H1 (cell line): ENCODE results near the gene RANBP17. TPM values are rescaled to one million over a fixed set of nuclear protein-coding genes. Genes with fewer than 3 reads are reported as not detected.
A peak's percentile ranks its signal among the peaks of the same experiment; 100 is the strongest.

ENCODE experiments used
- CTCF ChIA-PET: fragments of 300-600 bp; sonication (Branson Sonifier 250); formaldehyde crosslinking; loops from one replicate; lab custom pipeline; 2021; ENCODE audit not compliant: partially characterized antibody; lab: Charles Lee
- POLR2A ChIA-PET: fragments of 300-600 bp; sonication (Branson Sonifier 250); formaldehyde crosslinking; loops from one replicate; lab custom pipeline; 2021; ENCODE audit warnings: inconsistent platforms; ENCODE audit not compliant: partially characterized antibody; lab: Charles Lee
- DNase-seq, 2 experiments: peaks; one replicate each; pipeline versions ENCODE4 v3.0.0 to v3.0.0-alpha.2; 2010 to 2022; ENCODE audit warnings: low spot score in 2 of 2, low read depth in 1 of 2, mixed read lengths in 1 of 2
- FAIRE-seq: peaks from 2 replicates; lab custom pipeline; 2011; peaks lifted over from hg19 to GRCh38; lab: Jason Lieb, UNC
- H2AFZ ChIP-seq: 2 replicates; pipeline ENCODE4 v1.8.1; 2012; ENCODE audit warnings: low read length, inconsistent platforms
- H2AK5ac ChIP-seq: 2 replicates; pipeline ENCODE4 v1.6.1; 2013; ENCODE audit warnings: low read depth, low read length
- H2BK120ac ChIP-seq: replicated peaks from 2 replicates; pipeline ENCODE3; 2013; ENCODE audit warnings: low read depth, low read length, inconsistent platforms
- H2BK12ac ChIP-seq: 2 replicates; pipeline ENCODE4 v1.6.1; 2013; ENCODE audit warnings: low read depth, low read length
- H2BK15ac ChIP-seq: 2 replicates; pipeline ENCODE4 v1.6.1; 2013; ENCODE audit warnings: low read length
- H2BK20ac ChIP-seq: 2 replicates; pipeline ENCODE4 v1.6.1; 2013; ENCODE audit warnings: low read length
- H2BK5ac ChIP-seq: 2 replicates; pipeline ENCODE4 v1.6.1; 2013; ENCODE audit warnings: low read depth, low read length
- H3K14ac ChIP-seq: 2 replicates; pipeline ENCODE4 v1.6.1; 2013; ENCODE audit warnings: inconsistent platforms; ENCODE audit not compliant: insufficient read length
- H3K18ac ChIP-seq: 2 replicates; pipeline ENCODE4 v1.6.1; 2013; ENCODE audit warnings: low read length; ENCODE audit errors: extremely low read depth
- H3K23ac ChIP-seq: 2 replicates; pipeline ENCODE4 v1.6.1; 2013; ENCODE audit warnings: inconsistent platforms; ENCODE audit not compliant: insufficient read length
- H3K23me2 ChIP-seq: 2 replicates; pipeline ENCODE4 v1.6.1; 2013; ENCODE audit warnings: low read depth, low read length
- H3K27ac ChIP-seq: 2 replicates; pipeline ENCODE4 v1.6.1; 2011; ENCODE audit warnings: low read depth, low read length, inconsistent platforms
- H3K27me3 ChIP-seq, 4 experiments: replicated peaks in 1 of 4; 1 replicate in 1 of 4; 2 replicates in 3 of 4; pipeline versions ENCODE4 v1.6.1 to v1.8.1; 2011 to 2013; ENCODE audit warnings: low read length in 3 of 4, mild to moderate bottlenecking in 3 of 4, inconsistent platforms in 2 of 4, mixed read lengths in 2 of 4, moderate library complexity in 1 of 4; ENCODE audit not compliant: control insufficient read depth in 3 of 4, insufficient read depth in 3 of 4; ENCODE audit errors: extremely low read depth in 1 of 4
- H3K36me3 ChIP-seq, 4 experiments: 2 replicates each; pipeline versions ENCODE4 v1.6.1 to v1.8.1; 2011 to 2013; ENCODE audit warnings: mild to moderate bottlenecking in 4 of 4, low read length in 3 of 4, moderate library complexity in 2 of 4, control low read depth in 1 of 4, inconsistent platforms in 1 of 4; ENCODE audit not compliant: insufficient read depth in 4 of 4, control insufficient read depth in 2 of 4
- H3K4ac ChIP-seq: replicated peaks from 2 replicates; pipeline ENCODE3; 2013; ENCODE audit warnings: low read length, low read depth, mixed read lengths, inconsistent platforms; ENCODE audit not compliant: insufficient read length
- H3K4me1 ChIP-seq, 4 experiments: replicated peaks in 1 of 4; 1 replicate in 1 of 4; 2 replicates in 3 of 4; pipeline versions ENCODE4 v1.6.1 to v1.8.1; 2011 to 2013; ENCODE audit warnings: low read length in 3 of 4, inconsistent platforms in 2 of 4, mixed read lengths in 1 of 4; ENCODE audit not compliant: insufficient read depth in 4 of 4, control insufficient read depth in 3 of 4
- H3K4me2 ChIP-seq, 2 experiments: 2 replicates each; pipeline versions ENCODE4 v1.6.1 to v1.8.1; 2011 to 2013; ENCODE audit warnings: low read depth in 2 of 2, low read length in 2 of 2, control low read depth in 1 of 2, inconsistent platforms in 1 of 2, mild to moderate bottlenecking in 1 of 2; ENCODE audit not compliant: insufficient read depth in 1 of 2
- H3K4me3 ChIP-seq, 4 experiments: fragments of 200-600, 300-600 bp in 1 of 4; sonication (generic), shearing (Covaris generic), sonication (Bioruptor Twin) in 1 of 4; 2 replicates each; pipeline versions ENCODE4 v1.5.1 to v1.8.1; 2011 to 2016; ENCODE audit warnings: low read length in 4 of 4, low read depth in 3 of 4, control low read depth in 2 of 4, inconsistent platforms in 2 of 4, mild to moderate bottlenecking in 2 of 4, mixed read lengths in 1 of 4, moderate library complexity in 1 of 4; ENCODE audit not compliant: insufficient read depth in 2 of 4; ENCODE audit errors: extremely low read depth in 1 of 4
- H3K56ac ChIP-seq: replicated peaks from 2 replicates; pipeline ENCODE3; 2013; ENCODE audit warnings: low read depth, mild to moderate bottlenecking, mixed read lengths, low read length, inconsistent platforms; ENCODE audit not compliant: insufficient read length
- H3K79me1 ChIP-seq: 2 replicates; pipeline ENCODE4 v1.6.1; 2013; ENCODE audit warnings: low read depth, low read length, control low read depth
- H3K79me2 ChIP-seq, 2 experiments: 2 replicates each; pipeline versions ENCODE4 v1.6.1 to v1.8.1; 2012 to 2013; ENCODE audit warnings: low read length in 2 of 2, mild to moderate bottlenecking in 2 of 2, inconsistent platforms in 1 of 2; ENCODE audit not compliant: insufficient read depth in 2 of 2, control insufficient read depth in 1 of 2
- H3K9ac ChIP-seq, 4 experiments: replicated peaks in 1 of 4; 1 replicate in 1 of 4; 2 replicates in 3 of 4; pipeline versions ENCODE4 v1.6.1 to v1.8.1; 2011 to 2013; ENCODE audit warnings: low read depth in 3 of 4, low read length in 3 of 4, control low read depth in 2 of 4, mild to moderate bottlenecking in 2 of 4, moderate library complexity in 2 of 4, inconsistent platforms in 1 of 4; ENCODE audit errors: extremely low read depth in 1 of 4
- H3K9me3 ChIP-seq, 2 experiments: 2 replicates each; pipeline versions ENCODE4 v1.6.1 to v1.8.1; 2012 to 2013; ENCODE audit warnings: mild to moderate bottlenecking in 2 of 2, moderate library complexity in 2 of 2, control low read depth in 1 of 2, inconsistent platforms in 1 of 2, low read depth in 1 of 2, low read length in 1 of 2, mixed read lengths in 1 of 2; ENCODE audit not compliant: insufficient read depth in 2 of 2
- H4K20me1 ChIP-seq, 2 experiments: replicated peaks in 1 of 2; 2 replicates each; pipeline versions ENCODE3 to v1.8.1; 2011 to 2013; ENCODE audit warnings: inconsistent platforms in 2 of 2, low read length in 2 of 2, mild to moderate bottlenecking in 1 of 2; ENCODE audit not compliant: insufficient read depth in 2 of 2, control insufficient read depth in 1 of 2
- H4K5ac ChIP-seq: 2 replicates; pipeline ENCODE4 v1.6.1; 2013; ENCODE audit warnings: low read length, low read depth, mixed read lengths, inconsistent platforms; ENCODE audit not compliant: insufficient read length
- H4K8ac ChIP-seq: 2 replicates; pipeline ENCODE4 v1.8.0; 2013; ENCODE audit warnings: mild to moderate bottlenecking, moderate library complexity, low read length, inconsistent platforms; ENCODE audit not compliant: insufficient read depth; ENCODE audit errors: extremely low read depth
- H4K91ac ChIP-seq: replicated peaks from 2 replicates; pipeline ENCODE3; 2013; ENCODE audit warnings: low read length, mixed read lengths, inconsistent platforms; ENCODE audit not compliant: insufficient read length
- CBX8 ChIP-seq: fragments of 300-800, 300-1000 bp; sonication (generic); IDR thresholded peaks from 2 replicates; pipeline ENCODE4 v1.7.1; 2016; ENCODE audit warnings: low read depth, low read length, borderline replicate concordance
- EP300 ChIP-seq, 2 experiments: IDR thresholded peaks; 1 replicate in 1 of 2; 2 replicates in 1 of 2; pipeline ENCODE4 v1.6.1; 2011 to 2012; ENCODE audit warnings: low read depth in 2 of 2, low read length in 2 of 2, mild to moderate bottlenecking in 2 of 2, borderline replicate concordance in 1 of 2, inconsistent platforms in 1 of 2, moderate library complexity in 1 of 2
- RAD21 ChIP-seq, 2 experiments: IDR thresholded peaks in 1 of 2; conservative IDR thresholded peaks in 1 of 2; 2 replicates each; pipeline ENCODE4 v1.6.1; 2011; ENCODE audit warnings: low read depth in 2 of 2, low read length in 2 of 2, improper control_type of control experiment in 1 of 2, inconsistent platforms in 1 of 2, mild to moderate bottlenecking in 1 of 2, moderate library complexity in 1 of 2
- SAP30 ChIP-seq: fragments of 300-600 bp; sonication (generic); IDR thresholded peaks from 2 replicates; pipeline ENCODE4 v1.7.1; 2012; ENCODE audit warnings: low read length, moderate library complexity, mild to moderate bottlenecking, inconsistent platforms; ENCODE audit not compliant: insufficient read depth, insufficient replicate concordance
- TEAD4 ChIP-seq: IDR thresholded peaks from 2 replicates; pipeline ENCODE4 v1.6.1; 2012; ENCODE audit warnings: low read depth, low read length, inconsistent platforms, mixed read lengths
- ZNF274 ChIP-seq: IDR thresholded peaks from 2 replicates; pipeline ENCODE4 v1.7.0; 2012; ENCODE audit warnings: low read length, borderline replicate concordance; ENCODE audit errors: extremely low read depth
- WGBS, 2 experiments: shearing (Covaris generic) in 1 of 2; methylation state at CpG; one replicate each; pipeline versions ENCODE4 v1.1.6 to v1.1.7; 2013 to 2015; ENCODE audit warnings: low lambda C conversion rate in 2 of 2, mixed read lengths in 2 of 2, inconsistent platforms in 1 of 2, low coverage in 1 of 2, missing lambda C conversion rate in 1 of 2; ENCODE audit not compliant: insufficient replicate concordance in 2 of 2, insufficient coverage in 1 of 2, insufficient read length in 1 of 2; ENCODE audit errors: extremely low coverage in 1 of 2, missing lambda C conversion rate in 1 of 2; 5-methylcytosine and 5-hydroxymethylcytosine counted together
- polyA plus RNA-seq, 7 experiments: library from polyadenylated mRNA; depleted of rRNA in 3 of 7; stranded (reverse) in 5 of 7; unstranded in 2 of 7; fragments of >200 nt in 5 of 7; fragments of 200-250 nt in 2 of 7; gene quantifications; 1 replicate in 5 of 7; 2 replicates in 1 of 7; 4 replicates in 1 of 7; pipeline versions ENCODE4 v1.2.1 to v1.2.3, GENCODE V29; 2011 to 2013; ENCODE audit warnings: missing spikeins in 2 of 7, mixed read lengths in 2 of 7
- total RNA-seq: library from RNA; stranded (reverse); fragmentation: NEBNext Ultra II Directional; extraction: Animal tissue kit (Norgen Biotek cat#: 25700); gene quantifications from 2 replicates; pipeline ENCODE4 v1.2.1, GENCODE V29; 2021
- TF ChIP-seq, protein P1 (sequence below), 3 experiments: IDR thresholded peaks; 1 replicate in 2 of 3; 2 replicates in 1 of 3; pipeline versions ENCODE4 v1.5.1 to v1.6.1; 2011; ENCODE audit warnings: low read length in 3 of 3, mild to moderate bottlenecking in 3 of 3, inconsistent platforms in 2 of 3, low read depth in 1 of 3, moderate library complexity in 1 of 3; ENCODE audit not compliant: insufficient read depth in 1 of 3; ENCODE audit errors: control extremely low read depth in 1 of 3

The RANBP17 gene
- total and polyA plus RNA-seq, 2 of the 8 experiments (the other 6 are each of a cell fraction or from before 2014, with no cell fraction given): 8.6 to 21.3 TPM

DNA sequence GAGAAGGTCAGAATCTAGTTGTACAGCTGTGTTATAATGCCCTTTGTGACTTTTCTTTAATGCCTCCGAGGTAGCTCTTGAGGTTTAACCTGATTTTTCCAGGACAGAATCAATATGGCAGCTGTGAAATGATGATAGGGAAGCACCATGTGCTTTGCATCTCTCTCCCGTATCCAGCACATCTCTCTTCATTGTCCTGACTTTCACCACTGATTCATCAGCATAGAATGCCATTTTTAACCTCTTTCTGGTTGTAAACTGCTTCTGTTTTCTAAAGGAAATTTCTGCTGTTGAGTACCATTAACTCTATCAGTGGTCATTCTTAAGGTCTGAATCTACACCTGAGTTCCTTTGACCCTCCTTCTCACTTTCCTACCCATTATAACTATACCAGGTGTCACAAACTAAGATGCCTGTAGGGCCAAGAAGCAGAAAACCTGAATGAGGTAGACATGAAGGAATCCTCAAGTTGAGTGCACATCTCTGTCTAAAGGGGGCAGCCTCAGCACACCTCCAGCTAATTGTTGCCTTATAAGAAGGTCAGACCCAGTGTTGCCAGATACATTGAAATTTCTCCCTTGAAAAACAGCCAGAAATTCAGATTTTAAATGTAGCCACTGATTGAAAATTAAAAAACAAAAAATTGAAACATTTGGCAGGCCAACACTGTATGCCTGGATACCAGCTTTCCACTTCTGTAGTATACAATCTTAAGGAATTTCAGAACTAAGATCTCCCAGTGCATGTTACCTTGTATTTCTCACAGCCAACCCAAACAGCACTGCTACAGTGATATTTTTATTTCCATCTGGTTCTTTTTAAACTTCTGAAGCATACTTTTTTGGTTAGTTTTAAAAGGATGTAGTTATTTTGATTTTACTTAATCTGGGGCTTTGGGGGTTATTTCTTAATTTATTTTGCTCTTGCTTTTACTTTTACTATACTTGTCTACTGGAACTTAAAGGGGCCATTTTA, 411.5 kb downstream of the RANBP17 start:
- Histone ChIP-seq H4K5ac (no peak overlapping the region), H3K79me1 (no peaks in the 10 kb centered on the region), H3K18ac (no peak overlapping the region), H2BK20ac (no peak overlapping the region), H3K36me3 (no peaks in the 10 kb centered on the region), H4K91ac (no peak overlapping the region), H3K4me2 (no peak overlapping the region), H2AFZ (no peak overlapping the region), H2AK5ac (no peak overlapping the region), H4K8ac (no peak overlapping the region), H3K23ac (no peak overlapping the region), H3K27ac (no peak overlapping the region), H3K4me3 (no peak overlapping the region), H3K27me3 (no peaks in the 10 kb centered on the region), H3K56ac (no peak overlapping the region), H4K20me1 (no peaks in the 10 kb centered on the region), H3K4me1 (peaks cover 0 to 3% (median 0%) of the 10 kb centered on the region in 4 experiments; a peak in 1 of 7 replicates), H3K79me2 (no peaks in the 10 kb centered on the region), H3K9me3 (no peaks in the 10 kb centered on the region), H2BK120ac (no peak overlapping the region), H3K9ac (no peak overlapping the region), H2BK15ac (no peak overlapping the region), H2BK12ac (no peak overlapping the region), H3K4ac (no peak overlapping the region), H3K14ac (no peak overlapping the region), H3K23me2 (no peaks in the 10 kb centered on the region; the same call in 1 of the 2 replicates), H2BK5ac (no peak overlapping the region)
- CTCF ChIA-PET: interaction anchor here (0.6 to 3.2 kb wide), 24 partner anchors 10 to 110 kb away, joined by 3 to 33 read pairs (median 5); no protein-coding TSS in a partner anchor
- POLR2A ChIA-PET: no interaction called here
- DNase-seq (peak in 1 of 2 experiments; percentile 33), FAIRE-seq (peak; percentile 93)
- WGBS, 2 experiments: 78% methylated on average over 2 of the region's 2 CpGs; no CpG with 5 or more reads in 1 of the 2 experiments
- TF ChIP-seq SAP30 (no peak), RAD21 (IDR thresholded peaks at IDR 0.05 in 1 of 2, conservative IDR thresholded peaks at IDR 0.05 in 1 of 2; ENCODE audit: low read depth in 2 of 2, low read length in 2 of 2) (peak; percentile 86 to 87), EP300 (IDR thresholded peaks at IDR 0.05; ENCODE audit: borderline replicate concordance in 1 of 2, low read depth in 2 of 2, low read length in 2 of 2) (no peak), ZNF274 (no peak), CBX8 (no peak), TEAD4 (peak; percentile 47; the same call in 1 of the 2 replicates)
- TF ChIP-seq, protein P1, sequence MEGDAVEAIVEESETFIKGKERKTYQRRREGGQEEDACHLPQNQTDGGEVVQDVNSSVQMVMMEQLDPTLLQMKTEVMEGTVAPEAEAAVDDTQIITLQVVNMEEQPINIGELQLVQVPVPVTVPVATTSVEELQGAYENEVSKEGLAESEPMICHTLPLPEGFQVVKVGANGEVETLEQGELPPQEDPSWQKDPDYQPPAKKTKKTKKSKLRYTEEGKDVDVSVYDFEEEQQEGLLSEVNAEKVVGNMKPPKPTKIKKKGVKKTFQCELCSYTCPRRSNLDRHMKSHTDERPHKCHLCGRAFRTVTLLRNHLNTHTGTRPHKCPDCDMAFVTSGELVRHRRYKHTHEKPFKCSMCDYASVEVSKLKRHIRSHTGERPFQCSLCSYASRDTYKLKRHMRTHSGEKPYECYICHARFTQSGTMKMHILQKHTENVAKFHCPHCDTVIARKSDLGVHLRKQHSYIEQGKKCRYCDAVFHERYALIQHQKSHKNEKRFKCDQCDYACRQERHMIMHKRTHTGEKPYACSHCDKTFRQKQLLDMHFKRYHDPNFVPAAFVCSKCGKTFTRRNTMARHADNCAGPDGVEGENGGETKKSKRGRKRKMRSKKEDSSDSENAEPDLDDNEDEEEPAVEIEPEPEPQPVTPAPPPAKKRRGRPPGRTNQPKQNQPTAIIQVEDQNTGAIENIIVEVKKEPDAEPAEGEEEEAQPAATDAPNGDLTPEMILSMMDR (IDR thresholded peaks at IDR 0.05; ENCODE audit: control extremely low read depth in 1 of 3, insufficient read depth in 1 of 3, low read depth in 1 of 3, low read length in 3 of 3): peak in 2 of 3 experiments; percentile 77 to 79; a peak in 3 of 4 replicates
